ENCODE data around the gene CAPN5. TPM values are rescaled to one million over a fixed set of nuclear protein-coding genes. Genes with fewer than 3 reads are reported as not detected.

The CAPN5 gene
- total and polyA plus RNA-seq, 11 donors, result 1.1 to 4.5 (median 2.1) TPM

- intact Hi-C loops (cut with DNase I), result no loop called here
- Histone ChIP-seq H3K4me1 (peaks cover 0 to 23% (median 0%) of the 10 kb centered on the region in 12 donors), H3K27ac (peak overlapping the region in 1 of 12 donors; percentile 27), H3K4me3 (no peak overlapping the region), H3K27me3 (no peaks in the 10 kb centered on the region), H3K9me3 (no peaks in the 10 kb centered on the region), H3K36me3 (peaks cover 0 to 2% (median 0%) of the 10 kb centered on the region in 9 donors)
- DNase-seq, result peak in 1 of 5 donors; percentile 70
- TF ChIP-seq POLR2A (IDR thresholded peaks at IDR 0.05), result no peak
- no peak for TF ChIP-seq CTCF (IDR thresholded peaks at IDR 0.05)
- peak in 1 of 4 donors; percentile 40 for ATAC-seq
- 62 to 68% (median 62%) methylated on average over 9 to 10 of the region's 10 CpGs for WGBS, 4 donors
Observed at GRCh38 chr11:77173494-77173893, 106.7 kb downstream of the CAPN5 start.

DNA sequence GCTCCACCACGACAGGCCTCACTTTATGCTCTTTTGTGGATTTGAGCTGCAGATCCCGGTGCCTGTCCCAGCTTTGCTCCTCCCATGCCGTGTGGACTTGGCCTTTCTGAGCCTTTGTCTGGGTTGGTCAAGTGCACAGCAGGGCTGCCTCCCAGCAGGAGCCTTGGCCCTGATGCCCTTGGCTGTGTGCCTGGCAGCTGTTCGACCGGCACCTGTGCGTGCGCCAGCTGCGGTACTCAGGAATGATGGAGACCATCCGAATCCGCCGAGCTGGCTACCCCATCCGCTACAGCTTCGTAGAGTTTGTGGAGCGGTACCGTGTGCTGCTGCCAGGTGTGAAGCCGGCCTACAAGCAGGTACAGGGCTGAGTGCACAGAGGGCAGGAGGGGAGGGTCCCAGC is 107.8 kb downstream of the CAPN5 start:
- no peak overlapping the region for H3K27ac ChIP-seq
- TF ChIP-seq CTCF (IDR thresholded peaks at IDR 0.05), result no peak
- no peak for TF ChIP-seq POLR2A (IDR thresholded peaks at IDR 0.05)
- no peak overlapping the region for H3K4me3 ChIP-seq
- DNase-seq (peak in 1 of 5 donors; percentile 51), ATAC-seq (no peak)
- peaks cover 0 to 9% (median 0%) of the 10 kb centered on the region in 9 donors for H3K36me3 ChIP-seq
- no peaks in the 10 kb centered on the region for H3K9me3 ChIP-seq
- intact Hi-C loops (cut with DNase I), result no loop called here
- no peaks in the 10 kb centered on the region for H3K27me3 ChIP-seq
- H3K4me1 ChIP-seq, result peaks cover 0 to 23% (median 0%) of the 10 kb centered on the region in 12 donors
- 91 to 96% (median 93%) methylated on average over 12 to 16 of the region's 16 CpGs for WGBS, 4 donors

DNA sequence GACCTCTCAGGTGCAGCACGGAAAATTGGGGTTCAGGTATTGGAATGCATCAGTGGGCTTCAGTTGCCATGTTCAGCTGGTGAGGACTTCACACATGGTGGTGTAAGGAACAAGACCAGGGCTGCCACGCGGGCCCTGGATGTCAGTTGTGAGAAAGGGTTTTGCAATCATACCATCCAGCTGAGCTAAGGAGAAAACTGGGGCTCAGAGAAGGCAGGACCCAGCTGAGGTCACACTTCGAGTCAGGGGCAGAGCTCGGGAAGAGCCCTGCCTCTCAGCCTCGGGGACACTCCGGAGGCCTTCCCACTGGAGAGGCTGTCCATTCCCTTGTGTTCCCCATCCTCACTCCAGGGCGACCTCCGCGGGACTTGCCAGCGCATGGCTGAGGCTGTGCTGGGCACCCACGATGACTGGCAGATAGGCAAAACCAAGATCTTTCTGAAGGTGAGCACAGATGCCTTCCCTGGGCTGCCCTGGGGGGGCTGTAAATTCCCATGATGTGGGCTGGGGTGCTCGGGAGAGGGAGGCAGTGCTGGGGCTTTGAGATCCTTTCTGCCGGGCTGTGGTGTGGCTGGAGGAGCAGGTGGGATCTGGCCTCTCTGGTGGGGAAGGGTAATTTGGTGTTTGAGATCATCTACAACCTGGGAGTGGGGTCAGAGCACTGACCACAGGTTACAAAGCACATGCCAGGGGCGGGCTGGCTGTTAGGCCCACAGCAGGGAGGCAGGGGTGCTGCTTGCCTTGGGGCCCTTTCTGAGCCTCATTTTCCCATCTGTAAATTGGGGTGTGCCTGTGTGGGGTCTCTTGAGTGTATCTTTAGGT is 108.5 kb downstream of the CAPN5 start:
- Histone ChIP-seq H3K27me3 (no peaks in the 10 kb centered on the region), H3K9me3 (no peaks in the 10 kb centered on the region), H3K4me1 (peaks cover 0 to 23% (median 0%) of the 10 kb centered on the region in 12 donors), H3K4me3 (peak overlapping the region in 7 of 12 donors; percentile 11 to 50 (median 22)), H3K36me3 (peaks cover 0 to 9% (median 0%) of the 10 kb centered on the region in 9 donors), H3K27ac (peak overlapping the region in 2 of 12 donors; percentile 25 to 86)
- ATAC-seq, result peak in 3 of 4 donors; percentile 45 to 56 (median 46)
- WGBS, 4 donors, result 84 to 92% (median 86%) methylated on average over 9 to 15 of the region's 15 CpGs
- DNase-seq, result peak in 3 of 5 donors; percentile 47 to 70 (median 54)
- intact Hi-C loops (cut with DNase I), result no loop called here
- TF ChIP-seq POLR2A (IDR thresholded peaks at IDR 0.05) (no peak), CTCF (IDR thresholded peaks at IDR 0.05) (no peak)

Other genes with a start within 250 kb of the CAPN5 start
- 10 to 100 TPM in 5 of 9 donors, 1 to 10 TPM in 4; 4.8 to 17.0 (median 12.8) TPM for gene ACER3, start 206.1 kb upstream of the CAPN5 start, total RNA-seq
- gene ACER3, start 206.1 kb upstream of the CAPN5 start, polyA plus RNA-seq, result 1 to 10 TPM; 3.2 to 5.9 TPM
- gene B3GNT6, start 32.6 kb upstream of the CAPN5 start, total RNA-seq, result not detected
- not detected for gene B3GNT6, start 32.6 kb upstream of the CAPN5 start, polyA plus RNA-seq
- gene OMP, start 35.9 kb downstream of the CAPN5 start, total RNA-seq, result not detected
- not detected for gene OMP, start 35.9 kb downstream of the CAPN5 start, polyA plus RNA-seq
- 10 to 100 TPM in 1 of 9 donors, 1 to 10 TPM in 8; 1.6 to 17.1 (median 2.7) TPM for gene MYO7A, start 61.3 kb downstream of the CAPN5 start, total RNA-seq
- 1 to 10 TPM; 1.0 to 2.9 TPM for gene MYO7A, start 61.3 kb downstream of the CAPN5 start, polyA plus RNA-seq
- not detected for gene GDPD4, start 234.7 kb downstream of the CAPN5 start, total RNA-seq
- under 1 TPM in 1 of 2 donors, not detected in 1; 0.19 TPM for gene GDPD4, start 234.7 kb downstream of the CAPN5 start, polyA plus RNA-seq